ENCODE data around the gene ACOT13. TPM values are rescaled to one million over a fixed set of nuclear protein-coding genes. Genes with fewer than 3 reads are reported as not detected.

Gene ACOT13
- total RNA-seq, 2 experiments from 2014 or later, result 28.9 to 33.6 TPM

DNA sequence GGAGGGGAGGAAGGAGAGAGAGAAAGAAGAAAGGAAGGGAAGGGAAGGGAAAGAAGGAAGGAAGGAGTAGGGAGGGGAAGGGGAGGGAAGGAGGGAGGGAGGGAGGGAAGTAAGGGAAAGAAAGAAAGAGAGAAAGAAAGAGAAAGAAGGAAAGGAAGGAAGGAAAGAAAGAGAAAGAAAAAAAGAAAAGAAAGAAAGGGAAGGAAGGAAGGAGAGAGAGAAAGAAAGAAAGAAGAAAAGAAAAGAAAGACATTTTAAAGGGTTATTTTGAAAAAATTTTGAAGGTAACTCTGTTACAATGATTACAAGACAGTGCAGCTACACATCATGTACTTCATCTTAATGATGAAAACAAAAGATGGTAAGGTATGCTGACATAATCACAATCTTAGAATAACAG is 24.8 kb upstream of the ACOT13 start:
- H3K36me3 Mint-ChIP-seq (ENCODE audit: low read depth), result no peaks in the 10 kb centered on the region
- CTCF ChIA-PET, result no interaction called here
- TF ChIP-seq, protein P1, sequence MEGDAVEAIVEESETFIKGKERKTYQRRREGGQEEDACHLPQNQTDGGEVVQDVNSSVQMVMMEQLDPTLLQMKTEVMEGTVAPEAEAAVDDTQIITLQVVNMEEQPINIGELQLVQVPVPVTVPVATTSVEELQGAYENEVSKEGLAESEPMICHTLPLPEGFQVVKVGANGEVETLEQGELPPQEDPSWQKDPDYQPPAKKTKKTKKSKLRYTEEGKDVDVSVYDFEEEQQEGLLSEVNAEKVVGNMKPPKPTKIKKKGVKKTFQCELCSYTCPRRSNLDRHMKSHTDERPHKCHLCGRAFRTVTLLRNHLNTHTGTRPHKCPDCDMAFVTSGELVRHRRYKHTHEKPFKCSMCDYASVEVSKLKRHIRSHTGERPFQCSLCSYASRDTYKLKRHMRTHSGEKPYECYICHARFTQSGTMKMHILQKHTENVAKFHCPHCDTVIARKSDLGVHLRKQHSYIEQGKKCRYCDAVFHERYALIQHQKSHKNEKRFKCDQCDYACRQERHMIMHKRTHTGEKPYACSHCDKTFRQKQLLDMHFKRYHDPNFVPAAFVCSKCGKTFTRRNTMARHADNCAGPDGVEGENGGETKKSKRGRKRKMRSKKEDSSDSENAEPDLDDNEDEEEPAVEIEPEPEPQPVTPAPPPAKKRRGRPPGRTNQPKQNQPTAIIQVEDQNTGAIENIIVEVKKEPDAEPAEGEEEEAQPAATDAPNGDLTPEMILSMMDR (IDR thresholded peaks at IDR 0.05), result no peak

DNA sequence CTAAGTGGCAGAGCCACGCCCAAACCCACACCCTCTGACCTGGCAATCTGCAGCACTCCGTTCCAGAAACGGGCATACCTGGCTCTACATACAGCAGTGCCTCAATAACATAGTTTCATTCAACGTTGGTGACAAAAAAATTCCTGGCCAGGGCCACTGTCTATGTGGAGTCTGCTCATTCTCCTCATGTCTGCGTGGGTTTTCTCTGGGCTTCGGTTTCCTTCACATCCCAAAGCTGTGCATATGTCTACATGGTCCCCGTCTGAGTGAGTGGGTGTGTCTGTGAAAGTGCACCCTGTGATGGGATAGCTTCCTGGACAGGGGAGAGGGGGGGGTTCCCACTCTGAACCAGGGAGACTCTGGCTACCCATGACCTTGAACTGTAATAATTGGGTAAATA is 23.0 kb upstream of the ACOT13 start:
- peaks cover 9% of the 10 kb centered on the region for H3K4me1 Mint-ChIP-seq (ENCODE audit: low read depth)
- no peak overlapping the region for H3K4me3 Mint-ChIP-seq
- no peaks in the 10 kb centered on the region for H3K36me3 Mint-ChIP-seq (ENCODE audit: low read depth)
- ATAC-seq (no peak), DNase-seq (no peak)
- ChIA-PET CTCF (interaction anchor here (1.2 to 1.6 kb wide), 3 partner anchors 13 to 63 kb away, joined by 3 to 10 read pairs (median 3); no protein-coding TSS in a partner anchor), POLR2A (no interaction called here)
- TF ChIP-seq, protein P1 (IDR thresholded peaks at IDR 0.05), result no peak
- no peaks in the 10 kb centered on the region for H3K9me3 Mint-ChIP-seq
- peaks cover 27% of the 10 kb centered on the region for H3K27me3 Mint-ChIP-seq
- no peak overlapping the region for H3K27ac Mint-ChIP-seq
- intact Hi-C loops (cut with micrococcal nuclease), result no loop called here

More for the DNA sequence above, 24.8 kb upstream of the ACOT13 start:
- Mint-ChIP-seq H3K9me3 (no peaks in the 10 kb centered on the region), H3K4me1 (ENCODE audit: low read depth) (peaks cover 11% of the 10 kb centered on the region), H3K4me3 (no peak overlapping the region), H3K27ac (no peak overlapping the region), H3K27me3 (peaks cover 28% of the 10 kb centered on the region)
- intact Hi-C loops (cut with micrococcal nuclease), result no loop called here
- ATAC-seq (no peak), DNase-seq (no peak)
- POLR2A ChIA-PET, result interaction anchor here (0.7 kb wide), 1 partner anchor 902 kb away, joined by 3 read pairs; no protein-coding TSS in a partner anchor

DNA sequence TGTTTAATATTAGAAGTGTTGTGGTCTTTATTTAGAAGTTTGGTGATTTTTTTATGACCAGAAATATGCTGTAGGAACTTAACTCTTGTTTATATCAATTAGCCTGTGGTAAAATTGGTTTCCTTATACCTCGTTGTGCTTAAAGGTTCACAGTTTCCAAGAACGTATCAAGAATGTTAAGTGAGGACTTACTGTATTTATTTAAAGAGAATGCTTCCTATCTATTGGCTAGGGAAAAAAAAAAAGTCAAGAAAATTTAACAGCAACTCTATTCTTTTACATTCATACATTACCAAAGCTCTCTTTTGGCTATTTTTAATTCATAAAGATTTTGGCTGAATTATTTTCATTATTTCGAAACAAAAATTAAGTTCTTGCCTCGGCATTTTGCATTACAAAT is 22.5 kb upstream of the ACOT13 start:
- peaks cover 25% of the 10 kb centered on the region for H3K27me3 Mint-ChIP-seq
- no peak overlapping the region for H3K4me3 Mint-ChIP-seq
- DNase-seq (no peak), ATAC-seq (no peak)
- TF ChIP-seq, protein P1 (IDR thresholded peaks at IDR 0.05), result no peak
- H3K4me1 Mint-ChIP-seq (ENCODE audit: low read depth), result peaks cover 9% of the 10 kb centered on the region
- intact Hi-C loops (cut with micrococcal nuclease), result no loop called here
- no peaks in the 10 kb centered on the region for H3K9me3 Mint-ChIP-seq
- no peaks in the 10 kb centered on the region for H3K36me3 Mint-ChIP-seq (ENCODE audit: low read depth)
- H3K27ac Mint-ChIP-seq, result no peak overlapping the region
- ChIA-PET CTCF (interaction anchor here (1.2 to 1.3 kb wide), 2 partner anchors 13 to 59 kb away, joined by 3 read pairs; no protein-coding TSS in a partner anchor), POLR2A (no interaction called here)

DNA sequence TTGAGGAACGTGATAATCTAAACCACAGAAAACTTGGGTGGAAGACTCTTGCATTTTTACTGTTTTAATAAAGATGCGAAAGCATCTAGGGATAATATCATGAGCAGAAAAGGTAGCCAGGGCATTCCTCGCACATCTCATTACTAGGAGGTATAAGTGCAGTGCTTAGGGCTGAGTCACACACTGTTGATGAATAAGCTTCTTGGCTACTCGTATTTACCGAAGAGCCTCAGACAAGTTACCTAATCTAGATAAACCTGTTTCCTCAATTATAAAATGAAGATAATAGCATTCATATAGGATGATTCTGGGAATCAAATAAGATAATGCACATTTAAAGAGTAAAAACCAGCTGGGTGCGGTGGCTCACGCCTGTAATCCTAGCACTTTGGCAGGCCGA is 20.1 kb upstream of the ACOT13 start:
- Mint-ChIP-seq H3K27me3 (peaks cover 17% of the 10 kb centered on the region), H3K4me1 (ENCODE audit: low read depth) (peaks cover 9% of the 10 kb centered on the region), H3K27ac (no peak overlapping the region), H3K4me3 (peak overlapping the region; percentile 73), H3K36me3 (ENCODE audit: low read depth) (peaks cover 2% of the 10 kb centered on the region), H3K9me3 (no peaks in the 10 kb centered on the region)
- TF ChIP-seq, protein P1 (IDR thresholded peaks at IDR 0.05), result no peak
- ChIA-PET POLR2A (interaction anchor here (1.0 to 1.5 kb wide), 2 partner anchors 9 to 55 kb away, joined by 3 to 4 read pairs; no protein-coding TSS in a partner anchor), CTCF (interaction anchor here (1.0 to 2.2 kb wide), 5 partner anchors 9 to 61 kb away, joined by 3 to 5 read pairs (median 5); no protein-coding TSS in a partner anchor)
- intact Hi-C loops (cut with micrococcal nuclease), result no loop called here
- DNase-seq (no peak), ATAC-seq (no peak)

DNA sequence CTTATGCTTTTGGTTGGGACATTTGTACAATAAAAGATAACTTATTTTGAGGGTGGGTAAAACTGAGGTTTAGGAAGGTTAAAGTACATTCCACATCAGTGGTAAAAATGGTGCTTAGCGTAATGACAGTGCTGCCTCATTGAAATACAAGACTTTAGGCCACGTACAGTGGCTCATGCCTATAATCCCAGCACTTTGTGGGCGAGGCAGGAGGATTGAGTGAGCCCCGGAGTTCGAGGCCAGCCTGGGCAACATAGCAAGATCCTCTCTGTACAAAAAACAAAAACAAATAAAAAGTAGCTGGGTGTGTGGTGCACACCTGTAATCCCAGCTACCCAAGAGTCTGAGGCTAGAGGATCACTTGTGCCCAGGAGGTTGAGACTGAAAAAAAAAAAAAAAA is 18.6 kb upstream of the ACOT13 start:
- peaks cover 17% of the 10 kb centered on the region for H3K27me3 Mint-ChIP-seq
- H3K36me3 Mint-ChIP-seq (ENCODE audit: low read depth), result peaks cover 11% of the 10 kb centered on the region
- H3K4me3 Mint-ChIP-seq, result no peak overlapping the region
- CTCF ChIA-PET, result no interaction called here
- H3K9me3 Mint-ChIP-seq, result no peaks in the 10 kb centered on the region
- POLR2A ChIA-PET, result no interaction called here
- H3K27ac Mint-ChIP-seq, result no peak overlapping the region
- DNase-seq (no peak), ATAC-seq (no peak)
- TF ChIP-seq, protein P1 (IDR thresholded peaks at IDR 0.05), result no peak
- intact Hi-C loops (cut with micrococcal nuclease), result no loop called here
- H3K4me1 Mint-ChIP-seq (ENCODE audit: low read depth), result peaks cover 9% of the 10 kb centered on the region
